H9 (cell line): ENCODE data around the gene HHIP. TPM values are rescaled to one million over a fixed set of nuclear protein-coding genes. Genes with fewer than 3 reads are reported as not detected.

Source experiments
- DNase-seq: peaks from one replicate; pipeline ENCODE4 v3.0.0-alpha.2; 2017
- H2AFZ ChIP-seq: one replicate; pipeline ENCODE4 v1.6.1; 2013; ENCODE audit warnings: mild to moderate bottlenecking, low read length, control low read depth, moderate library complexity
- H2AK5ac ChIP-seq: 2 replicates; pipeline ENCODE4 v1.6.1; 2013; ENCODE audit warnings: low read length, control low read depth, mixed read lengths; ENCODE audit not compliant: insufficient read length
- H2BK120ac ChIP-seq: one replicate; pipeline ENCODE4 v1.6.1; 2013; ENCODE audit warnings: low read depth, mild to moderate bottlenecking, low read length, control low read depth, inconsistent platforms; ENCODE audit not compliant: poor library complexity, severe bottlenecking
- H2BK12ac ChIP-seq: 2 replicates; pipeline ENCODE4 v1.6.1; 2013; ENCODE audit warnings: low read length, control low read depth, mixed read lengths, low read depth; ENCODE audit not compliant: insufficient read length
- H2BK15ac ChIP-seq: 2 replicates; pipeline ENCODE4 v1.6.1; 2013; ENCODE audit warnings: low read depth, low read length, control low read depth
- H2BK20ac ChIP-seq: one replicate; pipeline ENCODE4 v1.6.1; 2013; ENCODE audit warnings: low read depth, mild to moderate bottlenecking, low read length, control low read depth, inconsistent platforms; ENCODE audit not compliant: poor library complexity, severe bottlenecking
- H2BK5ac ChIP-seq: 2 replicates; pipeline ENCODE4 v1.6.1; 2013; ENCODE audit warnings: low read length, control low read depth, mixed read lengths; ENCODE audit not compliant: insufficient read length
- H3K14ac ChIP-seq: 2 replicates; pipeline ENCODE4 v1.6.1; 2013; ENCODE audit warnings: low read length, control low read depth; ENCODE audit not compliant: insufficient read depth
- H3K18ac ChIP-seq: 2 replicates; pipeline ENCODE4 v1.6.1; 2013; ENCODE audit warnings: low read depth, mild to moderate bottlenecking, mixed read lengths, low read length, control low read depth; ENCODE audit not compliant: insufficient read length
- H3K23ac ChIP-seq: 2 replicates; pipeline ENCODE4 v1.6.1; 2013; ENCODE audit warnings: low read length, control low read depth, mixed read lengths, low read depth; ENCODE audit not compliant: insufficient read length
- H3K23me2 ChIP-seq: 2 replicates; pipeline ENCODE4 v1.6.1; 2013; ENCODE audit warnings: low read depth, mild to moderate bottlenecking, mixed read lengths, low read length, control low read depth; ENCODE audit not compliant: insufficient read length, poor library complexity, severe bottlenecking
- H3K27ac ChIP-seq: 2 replicates; pipeline ENCODE4 v1.5.1; 2013; ENCODE audit warnings: low read length, control low read depth, mixed read lengths, low read depth; ENCODE audit not compliant: insufficient read length
- H3K27me3 ChIP-seq: 2 replicates; pipeline ENCODE4 v1.6.1; 2013; ENCODE audit warnings: low read length, control low read depth, inconsistent platforms; ENCODE audit not compliant: insufficient read depth
- H3K4ac ChIP-seq: 2 replicates; pipeline ENCODE4 v1.6.1; 2013; ENCODE audit warnings: low read depth, mild to moderate bottlenecking, control low read depth, inconsistent platforms, low read length, moderate library complexity
- H3K4me1 ChIP-seq: 2 replicates; pipeline ENCODE4 v1.6.1; 2013; ENCODE audit warnings: low read length, control low read depth, inconsistent platforms; ENCODE audit not compliant: insufficient read depth
- H3K4me2 ChIP-seq: 2 replicates; pipeline ENCODE4 v1.6.1; 2013; ENCODE audit warnings: low read length, control low read depth, mixed read lengths; ENCODE audit not compliant: insufficient read length, insufficient read depth
- H3K56ac ChIP-seq: 2 replicates; pipeline ENCODE4 v1.6.1; 2013; ENCODE audit warnings: low read depth, mild to moderate bottlenecking, mixed read lengths, low read length, control low read depth; ENCODE audit not compliant: insufficient read length
- H3K79me1 ChIP-seq: 2 replicates; pipeline ENCODE4 v1.6.1; 2013; ENCODE audit warnings: low read depth, mild to moderate bottlenecking, moderate library complexity, low read length, control low read depth, inconsistent platforms; ENCODE audit not compliant: insufficient read depth, poor library complexity, severe bottlenecking
- H3K79me2 ChIP-seq: 2 replicates; pipeline ENCODE4 v1.6.1; 2013; ENCODE audit warnings: low read length, control low read depth, inconsistent platforms; ENCODE audit not compliant: insufficient read depth
- H3K9ac ChIP-seq: 2 replicates; pipeline ENCODE4 v1.6.1; 2013; ENCODE audit warnings: low read length, control low read depth, mixed read lengths; ENCODE audit not compliant: insufficient read length; ENCODE audit errors: extremely low read depth
- H3K9me3 ChIP-seq: one replicate; pipeline ENCODE4 v1.6.1; 2013; ENCODE audit warnings: low read depth, low read length, inconsistent platforms; ENCODE audit not compliant: control insufficient read depth
- H3T11ph ChIP-seq: one replicate; pipeline ENCODE4 v1.6.1; 2013; ENCODE audit warnings: mild to moderate bottlenecking, low read length, control low read depth, inconsistent platforms
- H4K20me1 ChIP-seq: one replicate; pipeline ENCODE4 v1.6.1; 2013; ENCODE audit not compliant: control insufficient read depth, insufficient read length, insufficient read depth
- H4K5ac ChIP-seq: 2 replicates; pipeline ENCODE4 v1.6.1; 2013; ENCODE audit warnings: low read depth, mild to moderate bottlenecking, mixed read lengths, low read length, control low read depth; ENCODE audit not compliant: insufficient read length
- H4K8ac ChIP-seq: replicated peaks from 2 replicates; pipeline ENCODE4 v1.6.1; 2013; ENCODE audit warnings: low read length, control low read depth, mixed read lengths, low read depth; ENCODE audit not compliant: insufficient read length
- H4K91ac ChIP-seq: 2 replicates; pipeline ENCODE4 v1.6.1; 2013; ENCODE audit warnings: low read depth, mild to moderate bottlenecking, moderate library complexity, mixed read lengths, low read length, control low read depth; ENCODE audit not compliant: insufficient read length
- H3K27ac Mint-ChIP-seq, 3 experiments: 2 replicates in 2 of 3; 3 replicates in 1 of 3; pipeline ENCODE4 v1.8.0; 2020 to 2021; ENCODE audit warnings: mixed read lengths in 3 of 3, mild to moderate bottlenecking in 1 of 3, moderate library complexity in 1 of 3
- H3K27me3 Mint-ChIP-seq: 2 replicates; pipeline ENCODE4 v1.8.0; 2021; ENCODE audit warnings: low read depth, mild to moderate bottlenecking, moderate library complexity, mixed read lengths
- H3K36me3 Mint-ChIP-seq, 3 experiments: 2 replicates in 2 of 3; 3 replicates in 1 of 3; pipeline ENCODE4 v1.8.0; 2020 to 2021; ENCODE audit warnings: low read depth in 3 of 3, mixed read lengths in 3 of 3; ENCODE audit not compliant: insufficient read depth in 1 of 3
- H3K4me1 Mint-ChIP-seq, 2 experiments: 2 replicates each; pipeline ENCODE4 v1.8.0; 2020; ENCODE audit warnings: mixed read lengths in 2 of 2
- H3K4me3 Mint-ChIP-seq, 2 experiments: 2 replicates in 1 of 2; 3 replicates in 1 of 2; pipeline ENCODE4 v1.8.0; 2020 to 2021; ENCODE audit warnings: mild to moderate bottlenecking in 2 of 2, mixed read lengths in 2 of 2, moderate library complexity in 1 of 2
- H3K9me3 Mint-ChIP-seq, 2 experiments: 2 replicates in 1 of 2; 3 replicates in 1 of 2; pipeline ENCODE4 v1.8.0; 2020; ENCODE audit warnings: mild to moderate bottlenecking in 2 of 2, mixed read lengths in 2 of 2, moderate library complexity in 1 of 2
- WGBS: extraction: QIAGEN DNeasy Blood & Tissue Kit; methylation state at CpG from one replicate; pipeline ENCODE4 v1.1.7; 2013; ENCODE audit warnings: missing lambda C conversion rate, low lambda C conversion rate, mixed read lengths; ENCODE audit not compliant: insufficient read length; ENCODE audit errors: extremely low coverage; 5-methylcytosine and 5-hydroxymethylcytosine counted together
- total RNA-seq: library from RNA; stranded (reverse); gene quantifications from 2 replicates; pipeline ENCODE4 v1.2.1, GENCODE V29; 2021
- TF ChIP-seq, protein P1 (sequence below): fragments of 200-600 bp; sonication (generic); conservative IDR thresholded peaks from 3 replicates; pipeline ENCODE4 v1.8.0; 2021; ENCODE audit warnings: antibody characterized with exemption, mild to moderate bottlenecking

Gene HHIP
- total RNA-seq, 1 experiment from 2014 or later, result 3.8 TPM

DNA sequence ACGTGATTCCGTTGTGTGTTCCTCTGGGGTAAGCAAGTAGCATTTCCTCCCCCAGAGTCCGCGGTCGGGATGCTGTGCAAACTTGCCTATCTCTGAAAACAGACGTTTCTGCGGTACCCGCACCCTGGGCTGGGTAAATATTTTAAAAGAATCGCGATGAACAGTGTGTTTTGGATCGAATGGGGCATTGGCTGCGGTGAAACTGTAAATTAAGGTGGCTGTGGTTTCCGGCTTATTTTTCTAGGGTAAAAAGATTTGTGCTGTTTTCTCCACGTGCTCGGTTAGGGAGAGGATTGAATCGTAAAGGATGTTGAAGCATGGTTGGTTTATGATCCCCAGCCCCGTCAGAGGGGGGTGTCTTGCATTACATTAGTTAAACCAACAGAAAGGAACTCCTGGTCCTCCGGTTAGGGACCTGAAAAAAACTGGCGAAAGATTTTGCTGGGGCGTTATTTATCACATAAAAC lies 1.2 kb downstream of the HHIP start:
- H3K27ac Mint-ChIP-seq, result peak overlapping the region in 1 of 3 experiments; percentile 50; a peak in 2 of 7 replicates
- no peaks in the 10 kb centered on the region for H4K20me1 ChIP-seq
- H3K4me3 Mint-ChIP-seq, result peak overlapping the region; percentile 69 to 88
- no peak overlapping the region for H2AK5ac ChIP-seq
- H3K27ac ChIP-seq, result no peak overlapping the region
- DNase-seq, result peak; percentile 32
- no peaks in the 10 kb centered on the region for H3K4me1 ChIP-seq
- peaks cover 12% of the 10 kb centered on the region for H3K23me2 ChIP-seq
- TF ChIP-seq, protein P1, sequence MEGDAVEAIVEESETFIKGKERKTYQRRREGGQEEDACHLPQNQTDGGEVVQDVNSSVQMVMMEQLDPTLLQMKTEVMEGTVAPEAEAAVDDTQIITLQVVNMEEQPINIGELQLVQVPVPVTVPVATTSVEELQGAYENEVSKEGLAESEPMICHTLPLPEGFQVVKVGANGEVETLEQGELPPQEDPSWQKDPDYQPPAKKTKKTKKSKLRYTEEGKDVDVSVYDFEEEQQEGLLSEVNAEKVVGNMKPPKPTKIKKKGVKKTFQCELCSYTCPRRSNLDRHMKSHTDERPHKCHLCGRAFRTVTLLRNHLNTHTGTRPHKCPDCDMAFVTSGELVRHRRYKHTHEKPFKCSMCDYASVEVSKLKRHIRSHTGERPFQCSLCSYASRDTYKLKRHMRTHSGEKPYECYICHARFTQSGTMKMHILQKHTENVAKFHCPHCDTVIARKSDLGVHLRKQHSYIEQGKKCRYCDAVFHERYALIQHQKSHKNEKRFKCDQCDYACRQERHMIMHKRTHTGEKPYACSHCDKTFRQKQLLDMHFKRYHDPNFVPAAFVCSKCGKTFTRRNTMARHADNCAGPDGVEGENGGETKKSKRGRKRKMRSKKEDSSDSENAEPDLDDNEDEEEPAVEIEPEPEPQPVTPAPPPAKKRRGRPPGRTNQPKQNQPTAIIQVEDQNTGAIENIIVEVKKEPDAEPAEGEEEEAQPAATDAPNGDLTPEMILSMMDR, result no peak
- no peak overlapping the region for H2BK15ac ChIP-seq
- no peaks in the 10 kb centered on the region for H3K79me2 ChIP-seq
- H2BK120ac ChIP-seq, result no peak overlapping the region
- H2AFZ ChIP-seq, result no peak overlapping the region
- H3K14ac ChIP-seq, result no peak overlapping the region
- no peaks in the 10 kb centered on the region; a peak in 1 of 7 replicates for H3K36me3 Mint-ChIP-seq
- no peak overlapping the region for H2BK20ac ChIP-seq
- H3K18ac ChIP-seq, result no peak overlapping the region
- H2BK5ac ChIP-seq, result no peak overlapping the region
- H3K4ac ChIP-seq, result no peak overlapping the region
- no peak overlapping the region for H4K91ac ChIP-seq
- no peak overlapping the region for H4K5ac ChIP-seq
- H3K79me1 ChIP-seq, result no peaks in the 10 kb centered on the region
- H3K23ac ChIP-seq, result no peak overlapping the region
- no peak overlapping the region for H2BK12ac ChIP-seq
- H3K9me3 Mint-ChIP-seq, result peaks cover 0 to 3% of the 10 kb centered on the region in 2 experiments; a peak in 1 of 5 replicates
- no peak overlapping the region for H4K8ac ChIP-seq
- peaks cover 47% of the 10 kb centered on the region in 2 experiments for H3K4me1 Mint-ChIP-seq
- H3K27me3 ChIP-seq, result peaks cover 42% of the 10 kb centered on the region; the same call in 1 of the 2 replicates
- no peak overlapping the region for H3T11ph ChIP-seq
- no peaks in the 10 kb centered on the region for H3K9me3 ChIP-seq
- H3K56ac ChIP-seq, result no peak overlapping the region
- peak overlapping the region; percentile 85 for H3K4me2 ChIP-seq
- no peak overlapping the region for H3K9ac ChIP-seq
- H3K27me3 Mint-ChIP-seq, result peaks cover 79% of the 10 kb centered on the region
- no CpG with 5 or more reads among the region's 20 CpGs for WGBS
